ENCODE data around the gene CCDC78.
"Not testable (repeated sequence)": the region's sequence is repeated elsewhere in the genome, so short reads cannot be mapped to it uniquely, and the experiment has no call there.

The CCDC78 gene

GRCh38 chr16:760545-761343 is 34.5 kb upstream of the CCDC78 start, which contains the start of gene MSLN:
TSS of gene MSLN (plus strand) at chr16:760734. CDS start at chr16:762681, 1,947 bp downstream.
- no peak for DNase-seq

GRCh38 chr16:760065-760464 is 33.8 kb upstream of the CCDC78 start:
- DNase-seq: no peak

DNA sequence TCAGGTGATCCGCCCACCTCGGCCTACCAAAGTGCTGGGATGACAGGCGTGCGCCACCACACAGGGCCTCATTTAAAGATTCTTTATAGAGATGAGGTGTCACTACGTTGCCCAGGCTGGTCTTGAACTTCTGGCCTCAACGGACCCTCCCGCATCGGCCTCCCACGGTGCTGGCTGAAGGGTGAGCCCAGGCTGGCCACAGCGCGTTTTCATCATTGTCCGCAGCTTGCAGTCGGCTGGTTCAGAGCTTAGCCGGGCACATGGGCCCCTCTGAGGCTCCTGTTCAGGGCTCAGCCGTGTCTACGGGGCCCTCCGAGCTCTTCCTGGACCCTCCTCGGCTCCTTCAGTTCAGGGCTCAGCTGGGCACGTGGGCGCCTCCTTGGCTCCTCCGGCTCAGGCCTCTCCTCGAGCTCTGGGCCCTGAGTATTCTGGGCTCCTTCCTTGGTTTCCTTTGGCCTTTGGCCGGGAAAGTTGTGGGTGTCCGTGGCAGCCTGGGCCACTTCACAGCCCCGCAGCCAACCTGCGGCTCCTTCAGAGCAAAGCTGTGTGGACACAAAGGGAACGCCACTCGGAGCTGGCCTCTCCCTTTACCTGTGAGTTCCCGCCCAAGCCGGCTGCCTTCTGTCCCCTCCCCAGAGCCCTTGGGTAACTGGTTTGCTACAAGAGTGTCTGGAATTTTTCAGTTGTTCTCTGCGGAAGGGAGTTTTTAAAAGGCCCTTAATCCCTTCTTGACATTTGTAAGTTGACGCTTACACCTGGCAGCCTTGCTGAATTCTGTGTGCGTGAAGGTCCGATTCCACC is 33.1 kb upstream of the CCDC78 start:
- no peak for DNase-seq

GRCh38 chr16:756428-756827 is 30.2 kb upstream of the CCDC78 start:
- no peak for DNase-seq

DNA sequence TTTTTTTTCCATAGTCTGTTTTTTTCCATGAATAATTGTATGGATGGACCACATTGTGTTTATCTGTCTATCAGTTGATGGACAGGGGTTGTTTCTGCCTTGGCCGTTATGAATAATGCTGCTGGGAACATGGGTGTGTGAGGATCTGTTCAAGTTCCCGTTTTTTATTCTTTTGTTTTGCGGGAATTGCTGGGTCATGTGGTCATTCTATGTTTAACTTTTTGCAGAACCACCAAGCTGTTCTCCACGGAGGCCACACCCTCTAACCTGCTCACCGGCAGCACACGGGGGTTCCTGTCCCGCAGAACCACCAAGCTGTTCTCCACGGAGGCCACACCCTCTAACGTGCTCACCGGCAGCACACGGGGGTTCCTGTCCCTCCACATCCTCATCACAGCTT is 28.4 kb upstream of the CCDC78 start:
- DNase-seq: no peak

- DNase-seq: not testable (repeated sequence)
Measured at GRCh38 chr16:754121-754607, 27.9 kb upstream of the CCDC78 start.

DNA sequence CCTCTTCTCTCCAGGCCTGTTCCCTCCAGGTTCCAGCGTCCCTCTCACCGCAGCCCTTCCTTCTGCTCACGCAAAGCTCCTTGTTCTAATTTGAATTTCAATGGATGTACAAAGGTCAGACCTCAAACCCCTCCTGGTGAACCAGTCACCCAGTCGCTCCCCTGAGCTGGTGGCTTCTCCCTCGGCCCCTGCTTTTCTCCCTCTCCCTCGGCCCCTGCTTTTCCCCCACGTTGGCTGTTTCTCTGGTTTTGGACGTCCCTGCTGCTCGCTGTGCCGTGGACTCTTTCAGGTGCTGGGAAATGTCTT is 25.7 kb upstream of the CCDC78 start:
- DNase-seq: no peak

GRCh38 chr16:751152-752006 is 25.1 kb upstream of the CCDC78 start:
- no peak for DNase-seq

DNA sequence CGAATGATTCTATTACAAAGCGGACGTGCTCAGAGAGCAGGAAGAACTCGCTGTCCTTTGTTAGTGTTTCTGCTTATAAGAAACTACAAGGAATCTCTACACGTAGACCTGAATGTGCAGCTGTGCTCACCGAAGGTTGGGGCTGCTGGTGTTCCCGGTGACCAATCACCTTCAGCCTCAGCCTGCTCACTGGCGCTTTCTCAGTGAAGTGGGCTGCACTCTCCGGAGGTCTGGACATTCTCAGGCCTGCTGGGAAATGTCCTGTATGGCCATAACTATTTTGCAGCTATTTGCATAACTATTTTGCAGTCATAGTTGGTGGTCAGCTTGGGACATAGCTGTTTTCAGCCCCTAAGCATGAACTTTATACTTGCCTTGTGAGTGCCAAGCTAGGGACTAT is 24.2 kb upstream of the CCDC78 start:
- DNase-seq: no peak

- peak; percentile 64 for DNase-seq
Measured at GRCh38 chr16:749010-749409, 22.8 kb upstream of the CCDC78 start.

DNA sequence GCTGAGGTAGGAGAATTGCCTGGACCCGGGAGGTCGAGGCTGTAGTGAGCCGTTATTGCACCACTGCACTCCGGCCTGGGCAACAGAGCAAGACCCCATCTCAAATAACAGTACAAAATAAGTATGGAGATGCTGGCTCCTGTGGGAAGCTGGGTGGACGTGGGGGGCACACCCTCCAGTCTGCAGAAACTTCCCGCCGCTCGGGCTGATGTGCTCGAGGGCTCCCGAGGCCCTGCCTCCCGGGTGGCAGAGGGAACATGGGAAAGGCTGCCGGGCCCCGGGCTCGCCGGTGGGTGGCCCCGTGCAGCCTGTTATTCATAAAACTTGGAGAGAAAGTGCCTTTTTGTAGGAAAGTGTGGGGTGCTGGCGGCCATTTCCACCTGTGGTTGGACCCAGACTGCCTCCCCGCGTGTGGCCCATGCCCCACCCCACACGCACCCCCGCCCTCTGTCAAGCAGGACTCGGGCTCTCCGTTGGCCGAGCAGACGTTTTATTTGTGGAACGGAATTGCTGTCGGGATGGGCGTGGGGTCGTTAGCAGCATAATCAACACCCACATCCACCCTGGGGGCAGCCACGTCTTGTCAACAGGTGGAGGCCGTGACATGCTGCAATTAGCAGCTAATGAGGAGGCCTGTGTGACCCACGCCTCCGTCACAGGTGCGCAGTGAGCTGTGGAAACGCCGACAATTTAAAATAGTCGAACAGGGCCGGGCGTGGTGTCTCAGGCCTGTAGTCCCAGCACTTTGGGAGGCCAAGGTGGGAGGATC is 21.9 kb upstream of the CCDC78 start:
- no peak for DNase-seq

GRCh38 chr16:746637-747036 is 20.4 kb upstream of the CCDC78 start:
- DNase-seq: no peak

GRCh38 chr16:745739-746138 is 19.5 kb upstream of the CCDC78 start:
- DNase-seq: no peak

DNA sequence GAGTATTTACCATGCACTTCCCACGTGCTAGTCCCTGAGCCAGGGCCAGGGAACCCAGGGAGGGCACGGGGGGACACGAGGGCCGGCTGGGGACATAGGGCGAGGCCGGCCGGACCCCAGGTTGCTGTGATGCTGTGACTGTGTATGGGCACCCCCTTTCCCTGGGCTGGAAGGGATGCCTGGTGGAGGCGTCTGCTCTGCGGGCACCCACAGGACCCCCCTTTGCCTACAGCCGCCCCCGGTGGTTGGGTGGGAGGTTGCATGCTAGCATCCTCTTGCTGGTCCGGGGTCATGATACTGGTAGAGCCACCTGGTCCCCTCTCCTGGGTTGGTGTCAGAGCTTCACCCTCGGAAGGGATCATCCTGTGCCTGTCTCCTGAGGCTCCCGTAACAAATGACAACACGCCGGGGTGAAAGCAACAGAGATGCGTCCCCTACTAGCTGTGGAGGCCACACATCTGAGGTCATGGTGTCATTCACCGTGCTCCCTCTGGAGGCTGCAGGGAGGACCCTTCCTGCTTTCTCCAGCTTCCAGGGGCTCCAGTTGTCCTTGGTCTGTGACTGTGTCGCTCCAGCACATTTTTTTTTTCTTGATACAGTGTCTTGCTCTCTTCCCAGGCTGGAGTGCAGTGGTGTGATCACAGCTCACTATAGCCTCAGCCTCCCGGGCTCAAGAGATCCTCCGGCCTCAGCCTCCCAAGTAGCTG is 17.7 kb upstream of the CCDC78 start:
- DNase-seq: no peak

DNA sequence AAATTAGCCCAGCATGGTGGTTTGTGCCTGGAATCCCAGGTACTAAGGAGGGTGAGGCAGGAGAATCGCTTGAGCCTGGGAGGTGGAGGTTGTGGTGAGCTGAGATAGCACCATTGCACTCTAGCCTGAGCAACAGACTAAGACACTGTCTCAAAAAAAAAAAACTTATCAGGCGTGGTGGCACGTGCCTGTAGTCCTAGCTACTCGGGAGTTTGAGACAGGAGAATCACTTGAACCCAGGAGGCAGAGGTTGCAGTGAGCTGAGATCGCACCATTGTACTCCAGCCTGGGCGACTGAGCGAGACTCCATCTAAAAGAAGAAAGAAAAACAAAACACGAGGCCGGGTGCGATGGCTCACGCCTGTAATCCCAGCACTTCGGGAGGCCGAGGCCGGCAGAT is 16.7 kb upstream of the CCDC78 start:
- DNase-seq: not testable (repeated sequence)

GRCh38 chr16:741986-742629 is 15.9 kb upstream of the CCDC78 start:
- no peak for DNase-seq

GRCh38 chr16:740764-741505 is 14.7 kb upstream of the CCDC78 start, which contains the start of gene CIAO3:
TSS of gene CIAO3 (minus strand) at chr16:740997. CDS start at chr16:740985, 12 bp downstream.
- peak; percentile 91 for DNase-seq

DNA sequence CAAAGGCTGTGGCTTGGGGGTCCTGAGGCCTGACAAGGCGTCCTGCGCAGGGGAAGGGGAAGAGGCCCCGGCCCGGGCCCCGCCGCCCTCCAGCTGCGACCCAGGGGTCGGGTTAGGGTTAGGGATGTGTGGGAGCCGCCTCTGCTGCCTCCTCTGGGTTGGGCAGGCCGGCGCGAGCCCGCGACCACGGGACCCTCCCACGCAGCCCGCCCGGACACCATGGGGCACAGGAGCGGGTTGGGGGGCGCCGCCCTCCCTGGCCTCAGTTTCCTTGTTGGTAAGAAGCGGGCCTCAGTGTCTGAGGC is 14.2 kb upstream of the CCDC78 start:
- no peak for DNase-seq

- DNase-seq: no peak
Measured at GRCh38 chr16:739560-740458, 13.6 kb upstream of the CCDC78 start.

Data from fibroblast of skin of right biceps (primary cell).